Right lobe of liver (tissue), 6 donors: Measurements from ENCODE around the gene PARP1. TPM values are rescaled to one million over a fixed set of nuclear protein-coding genes. Genes with fewer than 3 reads are reported as not detected.

Experiments
- ATAC-seq, 4 donors: fragments of 200-7000 bp; cut with Tn5 transposase; one replicate each; pipeline ENCODE4 v1.9.1; 2020; ENCODE audit warnings: mild to moderate bottlenecking in 4 of 4, moderate library complexity in 4 of 4
- DNase-seq, 3 donors: peaks; one replicate each; pipeline ENCODE4 v3.0.0-alpha.2; 2020
- H3K27ac ChIP-seq, 3 donors: fragments of 200-600 bp; one replicate each; pipeline ENCODE4 v1.8.0; 2022
- H3K27me3 ChIP-seq, 2 donors: fragments of 200-600 bp; one replicate each; pipeline ENCODE4 v1.8.0; 2022
- H3K36me3 ChIP-seq, 4 donors: fragments of 200-600 bp; sonication (generic) in 1 of 4; one replicate each; pipeline versions ENCODE4 v1.5.1 to v1.8.0; 2017 to 2022; ENCODE audit warnings: control low read depth in 1 of 4
- H3K4me1 ChIP-seq, 4 donors: fragments of 200-600 bp; sonication (generic) in 1 of 4; one replicate each; pipeline versions ENCODE4 v1.5.1 to v1.8.0; 2017 to 2022; ENCODE audit warnings: control low read depth in 1 of 4
- H3K4me3 ChIP-seq, 3 donors: fragments of 200-600 bp; one replicate each; pipeline ENCODE4 v1.8.0; 2022
- H3K9me3 ChIP-seq, 4 donors: fragments of 200-600 bp; sonication (generic) in 1 of 4; one replicate each; pipeline versions ENCODE4 v1.5.1 to v1.8.0; 2017 to 2022; ENCODE audit warnings: control low read depth in 1 of 4
- CTCF ChIP-seq, 4 donors: fragments of 200-600 bp in 3 of 4; fragments of 450-650 bp in 1 of 4; IDR thresholded peaks; one replicate each; pipeline versions ENCODE4 v1.5.1 to v1.8.0; 2016 to 2022; ENCODE audit warnings: antibody characterized with exemption in 4 of 4, mild to moderate bottlenecking in 2 of 4
- POLR2A ChIP-seq: fragments of 450-650 bp; IDR thresholded peaks from one replicate; pipeline ENCODE4 v1.6.1; 2017; ENCODE audit warnings: antibody characterized with exemption, mild to moderate bottlenecking
- WGBS: methylation state at CpG from one replicate; pipeline ENCODE4 v1.1.6; 2018; ENCODE audit warnings: low coverage, low lambda C conversion rate; ENCODE audit not compliant: insufficient coverage; ENCODE audit errors: missing lambda C conversion rate; 5-methylcytosine and 5-hydroxymethylcytosine counted together
- intact Hi-C, 2 donors: fragments of 100-400 bp; cut with DNase I; formaldehyde crosslinking; loops; one replicate each; pipeline versions ENCODE4 v1.11.2 to v1.14.1; 2022
- total RNA-seq, 6 experiments: library from RNA; depleted of rRNA in 2 of 6; stranded (reverse); fragments of >200 nt in 2 of 6; fragmentation: NEBNext Ultra II Directional in 3 of 6; extraction: Animal tissue kit (Norgen Biotek cat#: 25700) in 3 of 6; gene quantifications; one replicate each; pipeline versions ENCODE4 v1.1.0 to v1.2.4, GENCODE V29; 2016 to 2023
- donor health status: DM: no; HTN: yes; CAD: no.
- donor health status: DM: no; HTN: no; CAD: no.
- donor health status: DM: no; HTN: no; CAD: no.
- donor health status: DM: no; HTN: yes; CAD: no.
- donor health status: DM: no; HTN: yes; CAD: no.

PARP1 gene
- total RNA-seq, 6 experiments from 2014 or later: 38.2 to 74.3 (median 60.1) TPM

DNA sequence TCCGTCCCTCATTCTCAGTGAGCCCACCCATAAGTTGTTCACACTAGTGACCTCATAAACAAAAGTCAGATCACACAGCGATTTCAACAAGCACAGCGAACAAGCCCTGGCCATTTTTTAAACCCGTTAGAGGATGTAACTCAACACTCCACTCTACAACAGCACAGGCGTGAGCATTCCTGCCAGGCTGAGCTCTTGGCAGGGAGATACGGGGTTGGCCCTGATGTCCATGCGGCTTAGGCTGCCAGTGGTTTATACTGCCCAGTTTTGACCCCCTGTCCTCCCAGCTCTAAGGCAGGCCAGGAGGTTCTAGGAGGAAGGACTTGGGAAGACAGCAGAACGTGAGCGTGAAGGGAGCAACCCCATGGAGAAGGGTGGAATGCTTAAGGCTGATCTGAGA, 35.0 kb downstream of the PARP1 start:
- H3K27me3 ChIP-seq: no peaks in the 10 kb centered on the region
- H3K4me3 ChIP-seq: no peak overlapping the region
- intact Hi-C loops: no loop called here
- 92% methylated on average over 6 of the region's 9 CpGs for WGBS
- TF ChIP-seq CTCF (IDR thresholded peaks at IDR 0.05): no peak
- TF ChIP-seq POLR2A: no peak
- ATAC-seq: no peak
- H3K27ac ChIP-seq: no peak overlapping the region
- H3K9me3 ChIP-seq: no peaks in the 10 kb centered on the region
- DNase-seq: no peak
- peaks cover 12 to 97% (median 51%) of the 10 kb centered on the region in 4 donors for H3K36me3 ChIP-seq
- no peaks in the 10 kb centered on the region for H3K4me1 ChIP-seq

DNA sequence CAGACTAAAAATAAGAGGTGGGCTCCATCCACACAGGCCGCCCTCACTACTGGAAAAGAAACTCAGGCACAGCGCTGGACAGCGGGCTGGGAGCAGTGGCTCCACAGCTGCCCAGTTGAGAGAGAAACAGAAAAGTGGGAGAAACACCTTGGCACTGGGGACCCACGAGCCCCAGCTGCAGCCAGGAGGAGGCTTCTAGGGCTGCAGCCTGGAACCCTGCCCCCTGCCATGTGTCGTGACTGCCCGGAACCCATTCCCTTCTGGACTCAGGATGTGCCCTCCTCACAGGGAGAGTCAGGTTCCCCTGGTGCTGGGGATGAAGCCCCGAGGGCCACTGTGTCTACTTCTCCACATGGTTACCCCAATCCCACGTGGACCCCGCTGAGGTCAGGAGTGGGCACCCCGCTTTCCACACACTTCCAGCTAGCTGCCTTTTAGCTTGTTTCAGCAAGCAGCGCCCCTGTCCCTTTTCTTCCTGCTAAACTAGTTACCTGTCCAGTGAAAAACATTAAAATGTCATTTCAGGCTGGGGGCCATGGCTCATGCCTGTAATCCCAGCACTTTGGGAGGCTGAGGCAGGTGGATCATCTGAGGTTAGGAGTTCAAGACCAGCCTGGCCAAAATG, 35.9 kb downstream of the PARP1 start:
- Histone ChIP-seq H3K27me3 (no peaks in the 10 kb centered on the region), H3K4me1 (no peaks in the 10 kb centered on the region), H3K9me3 (no peaks in the 10 kb centered on the region), H3K27ac (no peak overlapping the region), H3K36me3 (peaks cover 8 to 97% (median 51%) of the 10 kb centered on the region in 4 donors), H3K4me3 (no peak overlapping the region)
- no peak for TF ChIP-seq CTCF (IDR thresholded peaks at IDR 0.05)
- no peak for TF ChIP-seq POLR2A
- DNase-seq: no peak
- WGBS: 97% methylated on average over 3 of the region's 11 CpGs
- intact Hi-C loops: no loop called here
- no peak for ATAC-seq

GRCh38 chr1:226371027-226371694, 36.7 kb downstream of the PARP1 start:
- WGBS: 86% methylated on average over 6 of the region's 6 CpGs
- no peak for TF ChIP-seq CTCF (IDR thresholded peaks at IDR 0.05)
- no peak for TF ChIP-seq POLR2A
- Histone ChIP-seq H3K27ac (no peak overlapping the region), H3K9me3 (no peaks in the 10 kb centered on the region), H3K27me3 (no peaks in the 10 kb centered on the region), H3K36me3 (peaks cover 5 to 97% (median 47%) of the 10 kb centered on the region in 4 donors), H3K4me3 (no peak overlapping the region), H3K4me1 (no peaks in the 10 kb centered on the region)
- ATAC-seq (no peak), DNase-seq (no peak)
- intact Hi-C loops: no loop called here

DNA sequence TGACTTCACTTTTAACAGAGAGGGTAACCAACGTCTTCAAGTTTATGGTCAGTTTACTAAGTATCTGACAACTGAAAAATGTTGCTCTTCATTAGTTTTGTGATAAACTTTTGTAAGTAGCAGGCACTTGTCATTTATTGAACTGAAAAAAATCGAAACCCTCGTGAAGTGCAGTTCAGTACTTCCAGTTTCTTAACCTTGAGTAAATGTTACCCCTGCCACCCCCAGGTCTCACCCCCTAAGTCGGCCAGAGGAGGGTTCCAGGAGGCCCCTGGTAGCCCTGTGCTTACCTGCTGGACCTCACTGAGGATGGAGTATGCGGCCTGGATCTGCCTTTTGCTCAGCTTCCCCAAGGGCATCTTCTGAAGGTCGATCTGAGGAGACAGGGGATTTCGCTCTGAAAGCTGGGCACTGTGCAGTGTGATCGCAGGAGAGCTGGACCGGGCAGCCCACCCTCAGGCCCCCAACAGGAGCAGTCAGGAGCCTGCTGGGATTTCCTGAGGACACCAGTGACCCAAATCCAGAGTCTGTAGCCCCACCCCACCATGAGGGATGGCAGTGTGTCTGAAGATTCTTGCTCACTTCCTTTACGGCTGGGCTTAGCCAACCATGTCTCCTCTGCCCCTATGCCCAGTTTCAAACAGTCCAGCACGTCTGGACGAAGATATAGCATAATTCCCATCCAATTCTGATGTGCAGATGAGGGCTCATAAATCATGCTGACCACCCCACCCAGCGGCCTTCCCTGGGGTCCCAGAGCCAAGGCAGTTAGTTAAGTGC, 37.6 kb downstream of the PARP1 start:
- Histone ChIP-seq H3K27ac (no peak overlapping the region), H3K4me1 (no peaks in the 10 kb centered on the region), H3K27me3 (no peaks in the 10 kb centered on the region), H3K9me3 (no peaks in the 10 kb centered on the region), H3K4me3 (no peak overlapping the region), H3K36me3 (peaks cover 8 to 97% (median 47%) of the 10 kb centered on the region in 4 donors)
- intact Hi-C loops: no loop called here
- ATAC-seq: no peak
- TF ChIP-seq CTCF (IDR thresholded peaks at IDR 0.05): no peak
- WGBS: 86% methylated on average over 8 of the region's 13 CpGs
- DNase-seq: no peak
